ENCODE results near the gene CABP2. TPM values are rescaled to one million over a fixed set of nuclear protein-coding genes. Genes with fewer than 3 reads are reported as not detected.

The CABP2 gene
- total RNA-seq, 4 donors from 2014 or later: not detected

GRCh38 chr11:67530282-67530592 is 7.0 kb upstream of the CABP2 start:
- 76 to 81% methylated on average over 3 to 5 of the region's 5 CpGs for WGBS, 2 donors
- TF ChIP-seq EP300 (IDR thresholded peaks at IDR 0.05) (no peak), POLR2A (IDR thresholded peaks at IDR 0.05) (no peak)
- TF ChIP-seq, protein P1, sequence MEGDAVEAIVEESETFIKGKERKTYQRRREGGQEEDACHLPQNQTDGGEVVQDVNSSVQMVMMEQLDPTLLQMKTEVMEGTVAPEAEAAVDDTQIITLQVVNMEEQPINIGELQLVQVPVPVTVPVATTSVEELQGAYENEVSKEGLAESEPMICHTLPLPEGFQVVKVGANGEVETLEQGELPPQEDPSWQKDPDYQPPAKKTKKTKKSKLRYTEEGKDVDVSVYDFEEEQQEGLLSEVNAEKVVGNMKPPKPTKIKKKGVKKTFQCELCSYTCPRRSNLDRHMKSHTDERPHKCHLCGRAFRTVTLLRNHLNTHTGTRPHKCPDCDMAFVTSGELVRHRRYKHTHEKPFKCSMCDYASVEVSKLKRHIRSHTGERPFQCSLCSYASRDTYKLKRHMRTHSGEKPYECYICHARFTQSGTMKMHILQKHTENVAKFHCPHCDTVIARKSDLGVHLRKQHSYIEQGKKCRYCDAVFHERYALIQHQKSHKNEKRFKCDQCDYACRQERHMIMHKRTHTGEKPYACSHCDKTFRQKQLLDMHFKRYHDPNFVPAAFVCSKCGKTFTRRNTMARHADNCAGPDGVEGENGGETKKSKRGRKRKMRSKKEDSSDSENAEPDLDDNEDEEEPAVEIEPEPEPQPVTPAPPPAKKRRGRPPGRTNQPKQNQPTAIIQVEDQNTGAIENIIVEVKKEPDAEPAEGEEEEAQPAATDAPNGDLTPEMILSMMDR (IDR thresholded peaks at IDR 0.05): no peak
- peaks cover 0 to 7% of the 10 kb centered on the region in 2 donors for H3K27me3 ChIP-seq
- H3K4me3 ChIP-seq: no peak overlapping the region
- no peaks in the 10 kb centered on the region for H3K4me1 ChIP-seq
- H3K9me3 ChIP-seq: peaks cover 0 to 15% (median 0%) of the 10 kb centered on the region in 4 donors
- H3K36me3 ChIP-seq: no peaks in the 10 kb centered on the region
- DNase-seq (ENCODE audit: low spot score in 2 of 2): no peak
- H3K27ac ChIP-seq: no peak overlapping the region

DNA sequence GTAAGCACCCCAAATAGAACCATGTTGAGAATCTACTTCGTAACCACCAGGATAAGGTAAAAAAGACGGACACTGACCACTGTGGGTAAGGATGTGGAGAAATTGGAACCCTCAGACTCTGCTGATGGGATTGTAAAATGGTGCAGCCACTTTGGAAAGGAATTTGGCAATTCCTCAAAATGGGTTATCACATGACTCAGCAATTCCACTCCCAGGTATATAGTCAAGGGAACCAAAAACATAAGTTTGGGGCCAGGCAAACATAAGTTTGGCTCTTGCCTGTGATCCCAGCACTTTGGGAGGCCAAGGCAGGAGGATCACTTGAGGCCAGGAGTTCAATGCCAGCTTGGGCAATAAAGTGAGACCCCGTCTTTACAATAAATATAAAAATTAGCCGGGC is 5.1 kb upstream of the CABP2 start:
- no peak for DNase-seq (ENCODE audit: low spot score in 2 of 2)
- no peak overlapping the region for H3K27ac ChIP-seq
- H3K4me3 ChIP-seq: no peak overlapping the region
- no peaks in the 10 kb centered on the region for H3K4me1 ChIP-seq
- H3K27me3 ChIP-seq: peaks cover 0 to 7% of the 10 kb centered on the region in 2 donors
- WGBS, 2 donors: 91 to 95% methylated on average over 4 of the region's 4 CpGs
- TF ChIP-seq EP300 (IDR thresholded peaks at IDR 0.05) (no peak), POLR2A (IDR thresholded peaks at IDR 0.05) (no peak)
- TF ChIP-seq, protein P1 (IDR thresholded peaks at IDR 0.05): no peak
- peaks cover 0 to 2% (median 0%) of the 10 kb centered on the region in 4 donors for H3K9me3 ChIP-seq
- H3K36me3 ChIP-seq: no peaks in the 10 kb centered on the region

- Histone ChIP-seq H3K4me3 (no peak overlapping the region), H3K36me3 (no peaks in the 10 kb centered on the region), H3K4me1 (no peaks in the 10 kb centered on the region), H3K27ac (no peak overlapping the region), H3K9me3 (no peaks in the 10 kb centered on the region), H3K27me3 (peaks cover 0 to 7% of the 10 kb centered on the region in 2 donors)
- TF ChIP-seq POLR2A (IDR thresholded peaks at IDR 0.05) (no peak), EP300 (IDR thresholded peaks at IDR 0.05) (no peak)
- TF ChIP-seq, protein P1 (IDR thresholded peaks at IDR 0.05): no peak
- DNase-seq (ENCODE audit: low spot score in 2 of 2): no peak
- WGBS, 2 donors: 54 to 57% methylated on average over 5 of the region's 5 CpGs
Measured at GRCh38 chr11:67525275-67525976, 2.2 kb upstream of the CABP2 start.

- TF ChIP-seq POLR2A (IDR thresholded peaks at IDR 0.05) (no peak), EP300 (IDR thresholded peaks at IDR 0.05) (no peak)
- TF ChIP-seq, protein P1 (IDR thresholded peaks at IDR 0.05): no peak
- H3K4me1 ChIP-seq: no peaks in the 10 kb centered on the region
- DNase-seq (ENCODE audit: low spot score in 2 of 2): no peak
- H3K27ac ChIP-seq: no peak overlapping the region
- no peaks in the 10 kb centered on the region for H3K36me3 ChIP-seq
- H3K27me3 ChIP-seq: peaks cover 0 to 6% of the 10 kb centered on the region in 2 donors
- no peaks in the 10 kb centered on the region for H3K9me3 ChIP-seq
- 86 to 93% methylated on average over 9 of the region's 9 CpGs for WGBS, 2 donors
- H3K4me3 ChIP-seq: no peak overlapping the region
Measured at GRCh38 chr11:67524480-67524808, 1.2 kb upstream of the CABP2 start.

- no peaks in the 10 kb centered on the region for H3K27me3 ChIP-seq
- no peaks in the 10 kb centered on the region for H3K36me3 ChIP-seq
- H3K9me3 ChIP-seq: no peaks in the 10 kb centered on the region
- DNase-seq (ENCODE audit: low spot score in 2 of 2): no peak
- H3K27ac ChIP-seq: no peak overlapping the region
- H3K4me1 ChIP-seq: no peaks in the 10 kb centered on the region
- no peak overlapping the region for H3K4me3 ChIP-seq
- TF ChIP-seq POLR2A (IDR thresholded peaks at IDR 0.05): no peak
- TF ChIP-seq, protein P1 (IDR thresholded peaks at IDR 0.05): no peak
- TF ChIP-seq EP300 (IDR thresholded peaks at IDR 0.05): no peak
- 79 to 83% methylated on average over 21 to 22 of the region's 25 CpGs for WGBS, 2 donors
Measured at GRCh38 chr11:67523556-67524479, 572 bp upstream of the CABP2 start.

All from tibial nerve (tissue), 4 donors.